NCI-H69 (cell line): ENCODE data around the gene RBP2.
A peak's percentile ranks its signal among the peaks of the same experiment; 100 is the strongest.

Experiments
- DNase-seq: peaks from one replicate; lab custom pipeline; 2025; lab: John Stamatoyannopoulos, UW

RBP2 gene

DNA sequence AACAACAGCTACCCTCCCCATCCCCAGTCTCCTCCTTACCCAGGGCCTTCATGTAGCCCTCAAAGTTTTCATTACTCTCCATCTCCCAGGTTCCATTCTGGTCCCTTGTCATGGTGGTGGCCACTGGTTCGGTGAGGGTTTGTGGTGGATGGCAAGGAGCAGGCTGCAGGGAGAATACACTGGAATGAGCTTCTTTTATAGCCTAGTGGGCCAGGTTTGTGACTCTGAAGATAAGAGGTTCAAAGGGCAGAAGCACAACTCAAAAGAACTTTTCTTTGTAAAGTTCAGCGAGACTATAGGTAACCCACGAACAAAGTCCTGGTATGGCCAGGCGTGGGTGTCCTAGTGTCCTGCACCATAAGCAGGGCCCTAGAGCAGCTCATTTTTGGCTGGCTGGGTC lies at the start of gene RBP2:
TSS of gene RBP2 (minus strand) at position 169 of the 400 bp plus-strand sequence. CDS start at position 112, 57 bp downstream.
- DNase-seq, result no peak

- DNase-seq, result no peak
Measured at GRCh38 chr3:139524841-139525636, 48.7 kb upstream of the RBP2 start.

GRCh38 chr3:139523718-139524117 lies 47.4 kb upstream of the RBP2 start:
- no peak for DNase-seq

- DNase-seq, result no peak
Measured at GRCh38 chr3:139523166-139523565, 46.9 kb upstream of the RBP2 start.

GRCh38 chr3:139522421-139522820 lies 46.1 kb upstream of the RBP2 start:
- peak; percentile 34 for DNase-seq

- DNase-seq, result peak; percentile 76
Measured at GRCh38 chr3:139521816-139522215, 45.5 kb upstream of the RBP2 start.

GRCh38 chr3:139521144-139521543 lies 44.8 kb upstream of the RBP2 start:
- no peak for DNase-seq

- DNase-seq, result peak; percentile 37
Measured at GRCh38 chr3:139519998-139520737, 43.9 kb upstream of the RBP2 start.

DNA sequence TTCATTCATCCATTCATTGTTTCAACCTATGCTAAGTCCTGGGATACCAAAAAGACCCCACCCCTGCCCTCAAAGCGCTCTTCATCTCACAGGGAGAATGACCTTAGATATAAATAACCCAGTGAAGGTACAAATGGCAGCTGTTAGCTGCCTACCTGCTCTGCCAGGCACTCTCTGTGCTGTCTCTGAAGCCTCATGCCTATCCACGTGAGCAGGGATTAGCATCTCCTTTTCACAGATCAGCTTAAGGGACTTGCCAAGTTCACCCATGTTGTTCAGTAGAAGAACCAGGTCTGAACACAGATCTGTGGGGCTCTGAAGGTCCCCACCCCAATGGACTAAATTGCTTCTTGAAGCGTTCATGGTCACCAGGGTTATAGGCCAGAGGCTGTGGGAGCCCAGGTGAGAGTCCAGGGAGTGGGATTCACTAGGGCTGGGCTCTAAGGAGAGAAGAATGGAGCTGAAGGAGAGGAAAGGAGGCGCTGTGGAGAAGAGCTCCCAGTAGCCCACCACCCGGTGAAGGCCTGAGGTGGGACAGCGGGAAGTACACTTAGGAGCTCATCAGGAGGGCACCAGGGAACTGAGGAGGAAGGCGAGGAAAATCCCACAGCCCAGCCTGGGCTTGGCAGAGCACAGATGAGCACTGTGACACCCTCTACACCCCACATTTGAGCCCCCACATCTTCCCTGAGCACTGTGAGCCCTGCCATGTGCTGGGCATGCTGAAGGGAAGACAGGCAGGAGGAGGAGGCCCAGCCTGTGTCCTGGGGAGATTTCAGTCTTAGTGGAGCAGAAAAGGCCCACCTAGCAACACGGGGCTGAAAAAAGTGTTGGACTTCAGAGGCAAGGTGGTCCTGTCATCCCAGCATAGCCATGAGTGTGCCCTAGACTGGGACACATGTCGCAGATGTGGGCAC lies 42.9 kb upstream of the RBP2 start:
- no peak for DNase-seq

DNA sequence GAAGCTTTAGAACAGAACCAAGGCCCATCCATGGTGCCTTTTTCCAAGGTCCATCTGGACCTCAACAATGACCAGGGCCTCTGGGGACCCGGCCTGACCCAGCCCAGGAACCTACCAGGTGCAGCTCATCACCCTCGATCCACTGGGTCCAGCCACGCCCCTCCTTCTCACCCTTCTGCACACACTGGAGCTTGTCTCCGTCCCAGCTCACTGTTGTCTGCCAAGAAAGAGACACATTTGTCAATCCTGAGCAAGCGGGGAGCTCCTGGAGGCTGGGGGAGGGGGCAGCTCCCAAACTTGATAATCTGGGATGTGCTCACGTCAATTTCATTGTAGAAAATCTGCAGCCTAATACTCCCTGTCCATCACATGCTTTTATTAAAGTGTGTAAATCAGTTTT lies 42.0 kb upstream of the RBP2 start:
- DNase-seq, result no peak

DNA sequence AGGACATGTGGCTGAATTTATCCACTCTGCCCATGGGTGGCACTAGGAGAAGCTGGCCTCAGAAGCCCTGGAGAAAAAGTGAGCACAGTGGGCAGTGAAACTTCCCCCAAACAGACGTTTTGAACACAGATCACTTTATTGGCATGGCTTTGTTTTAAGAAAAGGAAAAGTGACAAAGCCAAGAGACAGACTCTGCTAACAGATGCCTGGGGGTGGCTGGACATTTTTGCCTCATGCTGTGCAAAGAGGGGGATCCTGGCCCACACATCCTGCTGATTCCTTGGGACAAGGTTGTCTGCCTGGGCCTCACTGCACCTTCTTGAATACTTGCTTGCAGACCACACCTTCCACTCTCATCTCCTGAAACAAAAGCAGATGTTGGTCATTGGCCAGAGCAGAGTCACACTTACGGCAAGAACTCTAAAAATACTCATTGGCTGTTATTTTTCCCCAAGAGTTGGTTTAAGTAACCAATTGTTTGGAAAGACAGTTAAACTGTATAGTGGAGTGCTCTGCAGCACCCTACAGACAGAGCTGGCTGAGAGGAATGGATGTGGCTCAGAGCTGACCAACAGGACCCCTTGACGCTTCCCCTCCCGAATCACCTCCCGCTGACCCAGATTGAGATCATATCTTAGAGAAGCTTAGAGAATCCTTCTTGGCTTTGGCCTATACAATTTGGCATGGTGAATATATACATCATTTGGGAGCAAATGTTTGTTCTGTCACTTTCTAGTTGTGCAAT lies 41.2 kb upstream of the RBP2 start:
- DNase-seq, result no peak

DNA sequence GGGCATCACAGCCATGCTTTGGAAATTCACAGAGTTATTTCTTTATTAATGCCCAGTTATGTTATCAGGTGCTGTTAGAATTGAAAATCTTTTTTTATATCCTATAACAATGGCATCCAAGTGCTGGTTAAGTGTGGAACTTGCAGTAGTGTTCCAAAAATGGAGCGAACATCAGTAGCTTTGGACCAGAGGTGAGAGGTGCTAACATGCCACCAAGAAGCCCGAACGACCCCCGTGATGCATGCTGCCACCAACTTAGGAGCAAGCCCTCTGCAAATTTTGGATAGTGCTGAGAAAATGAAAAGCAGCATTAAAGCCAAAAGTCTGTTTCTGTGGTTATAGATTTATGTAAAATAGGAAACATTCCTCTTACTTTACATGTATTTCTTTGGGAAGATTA lies 38.4 kb upstream of the RBP2 start:
- no peak for DNase-seq

- DNase-seq, result peak; percentile 13
Measured at GRCh38 chr3:139509631-139510030, 33.3 kb upstream of the RBP2 start.

GRCh38 chr3:139506766-139507165 lies 30.4 kb upstream of the RBP2 start:
- DNase-seq, result peak; percentile 30

- no peak for DNase-seq
Measured at GRCh38 chr3:139505829-139506386, 29.6 kb upstream of the RBP2 start.

GRCh38 chr3:139499536-139499935 lies 23.2 kb upstream of the RBP2 start:
- DNase-seq, result no peak

GRCh38 chr3:139493826-139494385 lies 17.6 kb upstream of the RBP2 start:
- no peak for DNase-seq

GRCh38 chr3:139491966-139492365 lies 15.7 kb upstream of the RBP2 start:
- DNase-seq, result peak; percentile 78

DNA sequence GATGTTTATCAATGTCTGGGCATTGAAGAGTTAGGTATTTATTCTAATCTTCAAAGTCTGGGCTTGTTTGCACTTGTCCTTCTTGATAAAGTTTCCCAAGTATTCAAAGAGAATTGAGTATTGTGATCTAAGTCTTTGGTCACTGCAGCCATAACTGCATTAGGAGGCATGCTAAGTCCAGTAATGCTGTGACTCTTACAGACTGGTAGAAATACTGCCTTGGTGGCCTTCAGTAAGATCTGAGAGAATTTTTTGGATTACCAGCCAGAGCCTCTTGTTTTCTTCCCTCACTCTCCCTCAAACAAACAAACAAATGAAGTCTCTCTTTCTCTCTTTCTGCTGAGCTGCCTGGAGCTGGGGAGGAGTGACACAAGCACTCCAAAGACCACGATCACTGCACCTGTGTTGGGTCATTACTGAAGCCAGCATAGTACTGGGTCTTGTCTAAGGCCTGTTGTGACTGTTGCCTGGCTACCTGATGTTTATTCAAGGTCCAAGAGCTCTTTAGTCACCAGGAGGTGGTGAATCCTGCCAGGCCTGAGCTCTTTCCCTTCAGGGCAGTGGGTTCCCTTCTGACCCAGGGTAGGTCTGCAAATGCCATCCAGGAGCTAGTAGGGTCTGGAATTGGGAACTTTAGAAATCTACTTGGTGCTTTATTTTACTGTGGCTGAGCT lies 14.8 kb upstream of the RBP2 start:
- DNase-seq, result peak; percentile 65

- DNase-seq, result no peak
Measured at GRCh38 chr3:139482206-139482605, 5.9 kb upstream of the RBP2 start.
